Measurements from ENCODE around the gene PTPRE.
A peak's percentile ranks its signal among the peaks of the same experiment; 100 is the strongest.

The PTPRE gene

DNA sequence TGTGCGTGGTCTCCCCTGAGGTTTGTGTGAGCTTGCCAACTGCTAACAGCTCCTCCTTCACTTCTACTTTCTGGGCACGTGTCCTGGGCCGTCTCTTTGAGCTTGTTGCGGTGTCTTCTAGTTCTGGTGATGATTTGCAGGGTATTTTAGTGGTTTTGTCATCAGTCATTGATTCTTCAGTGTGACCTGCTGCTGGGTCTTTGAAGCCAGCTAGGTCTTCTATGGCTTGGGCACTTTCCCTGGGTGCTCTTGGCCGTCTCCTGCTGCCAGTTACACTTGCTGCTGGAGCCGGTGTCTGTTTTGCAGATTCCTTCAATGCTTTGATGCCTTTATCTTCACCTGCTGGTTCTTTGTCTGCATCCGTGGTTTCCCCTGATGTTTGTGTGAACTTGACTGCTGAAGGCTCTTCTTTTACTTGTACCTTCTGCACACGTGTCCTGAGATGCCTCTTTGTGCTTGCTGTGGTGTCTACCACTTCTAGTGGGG, 196.4 kb downstream of the PTPRE start:
- no peak for DNase-seq

DNA sequence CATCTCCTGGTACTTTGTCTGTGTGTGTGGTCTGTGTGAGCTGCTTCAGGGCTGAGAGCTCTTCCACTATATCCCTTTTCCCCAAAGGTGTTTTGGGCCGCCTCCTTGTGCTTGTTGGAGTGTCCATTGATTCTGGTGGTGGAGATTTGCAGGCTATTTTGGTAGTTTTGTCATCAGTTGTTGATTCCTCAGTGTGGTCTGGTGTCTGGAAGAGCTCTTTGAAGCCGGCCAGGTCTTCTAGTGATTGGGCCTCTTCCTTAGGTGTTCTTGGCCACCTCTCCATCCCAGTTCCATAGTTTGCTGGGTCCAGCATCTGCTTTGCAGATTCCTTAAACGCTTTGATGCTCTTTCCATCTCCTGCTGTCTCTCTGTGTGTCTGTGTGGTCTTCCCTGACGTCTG, 198.5 kb downstream of the PTPRE start:
- DNase-seq, result no peak

DNA sequence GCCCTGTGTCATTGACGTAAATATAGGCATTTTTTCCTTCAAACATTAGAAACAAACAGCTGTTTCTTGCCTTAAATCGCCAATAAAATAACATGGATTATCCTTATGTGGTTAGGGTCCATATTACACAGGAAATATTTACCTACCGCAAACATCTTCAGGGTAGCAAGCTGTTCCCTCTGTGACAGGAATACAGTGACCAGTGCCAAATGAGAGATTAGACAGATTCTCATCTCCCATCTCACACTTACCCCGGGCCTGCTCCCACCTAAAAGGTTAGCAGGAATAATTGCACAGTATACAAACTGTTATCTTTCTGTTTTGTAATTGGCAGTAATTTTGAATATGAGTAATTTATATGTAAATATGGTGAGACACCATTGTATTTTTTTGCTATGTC, 202.8 kb downstream of the PTPRE start:
- no peak for DNase-seq

DNA sequence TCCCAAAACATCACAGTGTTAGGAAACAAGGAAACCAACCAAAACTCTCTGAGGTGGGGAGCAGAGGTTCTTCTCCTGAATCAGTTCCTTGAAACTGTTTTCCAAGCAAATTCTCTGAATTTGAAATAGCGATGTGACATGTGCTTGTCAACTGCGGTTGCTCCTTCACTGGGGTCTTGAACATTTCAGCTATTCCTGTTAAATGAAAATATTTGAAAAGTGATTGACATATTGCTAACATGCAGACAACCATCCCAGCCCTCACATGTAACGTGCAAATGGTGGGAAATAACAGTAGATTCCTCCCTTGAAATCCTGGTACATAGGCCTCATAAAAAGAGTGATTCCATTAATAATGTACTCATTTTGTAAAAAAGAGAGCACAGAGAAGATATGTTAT, 203.4 kb downstream of the PTPRE start:
- no peak for DNase-seq

DNA sequence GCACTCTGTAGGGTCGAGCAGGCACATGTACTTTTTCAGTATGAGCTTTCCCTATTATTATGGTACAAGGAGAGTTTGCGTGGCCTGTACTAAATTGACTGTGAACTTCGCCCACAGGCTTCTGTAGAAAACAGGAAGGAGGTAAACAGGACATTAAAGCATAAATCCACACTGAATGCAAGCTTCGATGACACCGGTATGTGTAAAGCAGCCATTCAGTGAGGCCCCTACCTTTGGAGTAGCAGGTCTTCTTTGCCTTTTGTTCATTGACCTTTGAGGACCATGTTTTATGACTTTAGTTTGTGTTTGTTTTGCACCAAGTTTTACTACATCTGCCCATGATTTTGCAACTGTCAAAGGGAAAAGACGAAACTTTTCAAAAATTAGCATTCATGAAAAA, 204.8 kb downstream of the PTPRE start:
- no peak for DNase-seq

DNA sequence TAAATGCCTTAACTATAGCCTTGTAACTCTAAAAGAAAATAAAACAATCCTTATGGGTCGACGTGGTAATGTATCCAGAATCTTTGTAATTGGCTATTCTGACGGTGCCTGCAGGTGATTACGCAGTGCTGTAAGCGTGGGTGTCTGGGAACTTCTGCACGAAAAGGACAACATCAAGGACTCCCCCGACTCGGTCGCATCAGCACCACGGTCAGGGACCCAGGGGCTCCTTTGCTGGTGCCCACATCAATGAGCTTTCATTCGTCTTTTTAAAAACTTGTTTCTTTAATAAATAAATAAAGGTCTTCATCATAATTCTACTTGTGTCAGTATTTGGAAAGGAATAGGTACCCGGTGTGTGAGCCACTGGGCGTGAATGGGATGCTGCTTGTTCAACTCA, 206.1 kb downstream of the PTPRE start:
- DNase-seq, result no peak

DNA sequence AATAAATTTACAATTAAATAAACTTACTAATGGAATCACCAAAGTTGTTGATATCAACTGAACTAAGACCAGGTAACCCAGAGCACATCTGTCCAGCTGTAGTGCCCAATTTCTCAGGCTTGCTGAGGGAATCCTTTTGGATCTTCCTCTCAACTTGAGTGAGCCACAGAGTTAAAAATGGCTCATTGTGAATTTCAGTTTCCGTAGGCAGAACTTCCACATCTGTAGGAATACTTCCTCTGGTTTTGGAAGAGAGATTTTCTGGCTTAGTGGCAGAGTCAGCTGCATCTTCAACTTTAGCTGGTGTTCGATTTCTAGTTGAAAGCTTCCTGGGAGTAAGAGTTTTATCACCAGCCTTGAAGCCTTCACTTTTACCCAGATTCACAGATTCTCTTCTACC, 208.0 kb downstream of the PTPRE start:
- no peak for DNase-seq

DNA sequence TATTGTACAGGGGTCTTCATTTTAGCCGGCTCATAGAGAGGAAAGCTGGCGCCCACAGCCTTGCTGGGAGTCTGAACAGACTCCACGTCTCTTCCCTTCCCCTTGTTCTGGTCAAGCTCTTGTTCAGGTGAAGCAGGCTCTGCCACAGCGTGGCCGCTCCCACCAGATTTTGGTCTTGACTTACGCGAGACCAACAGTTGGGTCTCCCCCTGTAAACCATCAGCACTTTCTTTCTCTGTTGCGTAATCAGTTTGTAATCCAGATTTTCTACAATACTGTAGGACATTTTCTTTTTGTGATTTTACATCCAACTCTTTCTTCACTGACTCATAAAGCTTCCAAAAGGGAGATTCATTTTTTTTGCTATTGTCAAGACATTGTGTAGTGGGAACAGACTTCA, 208.5 kb downstream of the PTPRE start:
- DNase-seq, result no peak

DNA sequence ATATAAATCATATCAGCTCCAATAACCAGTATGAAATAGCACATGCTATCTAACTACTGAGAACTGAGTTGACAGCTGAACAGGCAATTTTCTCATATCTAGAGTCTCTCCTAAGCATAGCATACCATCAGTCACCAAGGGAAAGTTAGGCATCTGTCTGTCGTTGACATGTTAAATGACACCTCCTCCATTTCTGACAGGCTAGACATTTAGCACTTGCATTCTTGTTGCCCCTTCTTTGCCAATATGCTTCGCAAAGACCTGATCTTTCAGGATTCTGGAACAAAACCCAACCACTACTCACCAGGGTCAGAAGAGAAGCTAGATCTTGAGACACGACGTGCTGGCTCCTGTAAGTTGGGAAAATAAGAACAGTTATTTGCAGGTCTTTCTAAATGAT, 209.3 kb downstream of the PTPRE start:
- DNase-seq, result no peak

DNA sequence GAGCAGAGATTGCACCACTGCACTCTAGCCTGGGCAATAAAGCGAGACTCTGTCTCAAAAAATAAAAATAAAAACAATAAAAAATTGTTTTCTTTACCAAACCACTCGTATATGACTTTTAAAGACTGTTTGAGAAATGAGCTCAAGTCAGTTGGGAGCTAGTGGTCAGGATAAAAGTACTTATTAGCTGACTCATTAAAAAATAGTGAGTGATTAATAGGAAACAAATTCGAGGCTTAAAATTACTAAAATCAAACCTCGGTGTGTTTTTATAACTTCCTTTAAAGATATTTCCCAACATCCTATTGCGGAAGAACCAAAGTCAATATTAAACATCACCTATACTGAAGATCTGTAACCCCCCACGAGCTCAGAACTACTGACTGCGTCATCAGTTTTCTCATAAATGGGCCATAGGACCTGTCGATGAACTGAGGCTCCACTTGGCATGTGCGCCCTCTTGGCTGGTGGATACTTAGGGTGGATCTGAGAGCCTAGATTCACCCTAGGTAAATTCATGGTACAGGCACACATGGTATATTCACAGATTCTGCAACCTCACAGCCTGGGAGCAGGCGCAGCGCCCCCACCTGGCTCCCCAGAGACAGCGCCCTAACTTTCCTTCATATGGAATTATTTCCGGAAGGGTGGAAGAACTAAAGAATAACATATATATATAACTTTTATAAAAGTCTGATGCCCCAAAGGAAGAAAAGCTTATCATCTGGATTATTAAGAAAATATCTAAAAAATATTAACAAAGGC, 210.1 kb downstream of the PTPRE start:
- no peak for DNase-seq

DNA sequence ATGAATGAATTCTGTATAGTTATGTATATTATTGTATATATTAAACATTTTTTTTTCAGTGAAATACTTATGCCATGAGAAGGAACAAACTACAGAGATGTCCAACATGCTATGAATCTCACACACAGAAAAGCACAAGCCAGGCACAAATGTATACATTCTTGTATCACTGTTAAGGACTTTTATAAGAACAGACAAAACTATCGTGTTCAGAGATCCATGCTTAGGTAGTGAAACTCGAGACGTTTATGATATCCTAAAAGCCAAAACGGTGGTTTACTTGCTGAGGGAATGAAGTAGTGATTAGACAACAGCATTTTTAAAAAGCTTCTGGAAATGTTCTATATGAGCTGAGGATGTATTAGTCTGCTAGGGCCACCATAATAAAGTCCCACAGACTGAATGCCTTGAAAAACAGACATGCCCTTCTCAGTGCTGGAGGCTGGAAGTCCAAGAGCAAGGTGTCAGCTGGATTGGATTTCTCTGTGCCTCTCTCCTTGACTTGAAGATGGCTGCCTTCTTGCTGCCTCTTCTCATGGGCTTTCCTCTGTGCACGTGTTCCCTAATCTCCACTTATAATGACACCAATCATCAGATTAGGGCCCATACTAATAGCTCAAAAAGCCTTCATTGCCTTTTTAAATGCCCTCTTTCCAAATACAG, 215.0 kb downstream of the PTPRE start:
- DNase-seq, result no peak

DNA sequence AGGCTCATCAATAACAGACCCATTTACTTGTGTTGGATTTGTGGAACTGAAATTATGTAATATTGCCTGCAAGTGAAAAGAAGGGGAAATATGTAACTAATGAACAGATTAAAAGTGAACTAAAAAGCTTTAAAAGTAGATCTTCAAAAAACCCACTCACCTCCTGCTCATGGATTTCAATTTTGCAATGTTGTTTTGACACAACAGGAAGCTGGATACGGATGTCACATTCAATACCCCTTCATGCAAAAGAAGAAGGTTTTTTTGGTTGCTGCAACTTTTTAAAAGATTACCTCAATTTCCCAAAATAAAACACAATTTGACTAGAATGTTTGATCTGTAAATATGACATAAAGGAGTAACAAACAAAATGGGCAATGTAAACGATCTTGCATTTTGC, 216.0 kb downstream of the PTPRE start:
- DNase-seq, result no peak

DNA sequence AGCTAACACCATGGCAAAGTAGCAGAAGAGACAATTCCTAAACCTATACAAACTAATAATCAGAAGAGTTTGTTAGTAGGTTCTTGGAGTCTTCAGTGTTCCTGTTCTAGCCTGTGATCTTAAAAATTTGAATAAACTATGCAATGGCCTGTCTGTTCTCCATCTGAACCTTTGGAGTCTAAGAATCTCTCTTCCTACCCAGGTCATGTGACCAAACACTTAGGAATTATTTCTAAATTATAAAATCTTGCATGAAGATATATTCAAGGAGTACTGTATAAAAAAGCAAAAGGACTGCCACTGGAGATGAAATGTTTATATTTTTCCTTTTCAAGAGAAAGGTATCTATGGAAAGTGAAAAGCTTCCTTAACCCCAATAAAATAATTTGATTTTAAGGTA, 216.9 kb downstream of the PTPRE start:
- no peak for DNase-seq

DNA sequence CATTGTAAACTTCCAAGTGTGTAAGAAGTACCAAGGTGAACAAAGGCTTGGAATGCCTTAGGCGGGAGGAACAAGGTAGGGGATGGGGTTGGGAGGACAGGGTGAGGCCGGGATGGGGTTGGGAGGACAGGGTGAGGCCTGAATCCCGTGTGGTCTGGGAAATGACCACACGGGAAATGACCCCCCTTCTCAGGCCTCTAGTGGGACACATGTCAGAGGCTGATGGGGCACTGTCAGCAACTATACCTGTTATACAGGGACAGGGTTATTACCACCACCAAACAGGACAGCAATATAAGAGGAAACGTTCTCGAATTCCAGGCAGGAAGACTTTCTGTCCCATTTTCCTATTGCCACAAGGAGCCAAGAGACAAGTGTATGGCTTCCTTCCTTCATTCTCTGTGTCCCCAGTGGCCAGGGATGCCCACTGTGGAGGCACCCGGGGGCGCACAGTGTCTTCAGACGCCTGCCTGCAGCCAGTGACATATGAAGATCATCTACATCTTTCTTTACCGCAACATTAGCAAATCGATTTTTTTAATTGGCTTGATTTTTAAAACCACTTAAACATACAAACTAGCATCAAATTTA, 218.0 kb downstream of the PTPRE start:
- DNase-seq, result peak in 1 of 3 experiments; percentile 25

DNA sequence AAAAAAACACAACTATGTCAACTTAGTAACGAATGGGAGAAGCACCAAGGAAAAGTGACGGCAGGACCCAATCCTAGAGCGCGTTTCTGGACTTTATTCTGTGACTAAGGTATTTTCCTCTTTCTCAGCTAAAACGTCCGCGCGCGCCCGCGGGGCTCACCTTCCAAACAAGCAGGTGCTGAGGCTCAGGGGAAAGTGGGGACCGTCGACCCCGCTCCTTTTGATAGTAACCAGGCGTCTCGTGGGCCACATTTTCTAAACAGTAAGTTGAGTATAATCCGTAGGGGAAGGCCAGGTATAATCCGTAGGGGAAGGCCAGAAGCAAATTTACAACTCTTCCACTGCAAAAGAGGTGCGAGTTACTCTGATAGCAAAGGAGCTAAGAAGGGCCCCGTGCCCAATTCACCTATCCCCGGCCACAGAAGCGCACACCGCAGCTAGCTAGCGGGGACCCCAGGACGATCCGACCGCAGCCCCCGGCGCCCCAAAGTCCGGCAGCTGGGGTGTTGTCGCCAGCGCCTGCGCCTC, 218.6 kb downstream of the PTPRE start:
- peak in 1 of 3 experiments; percentile 39 for DNase-seq

DNA sequence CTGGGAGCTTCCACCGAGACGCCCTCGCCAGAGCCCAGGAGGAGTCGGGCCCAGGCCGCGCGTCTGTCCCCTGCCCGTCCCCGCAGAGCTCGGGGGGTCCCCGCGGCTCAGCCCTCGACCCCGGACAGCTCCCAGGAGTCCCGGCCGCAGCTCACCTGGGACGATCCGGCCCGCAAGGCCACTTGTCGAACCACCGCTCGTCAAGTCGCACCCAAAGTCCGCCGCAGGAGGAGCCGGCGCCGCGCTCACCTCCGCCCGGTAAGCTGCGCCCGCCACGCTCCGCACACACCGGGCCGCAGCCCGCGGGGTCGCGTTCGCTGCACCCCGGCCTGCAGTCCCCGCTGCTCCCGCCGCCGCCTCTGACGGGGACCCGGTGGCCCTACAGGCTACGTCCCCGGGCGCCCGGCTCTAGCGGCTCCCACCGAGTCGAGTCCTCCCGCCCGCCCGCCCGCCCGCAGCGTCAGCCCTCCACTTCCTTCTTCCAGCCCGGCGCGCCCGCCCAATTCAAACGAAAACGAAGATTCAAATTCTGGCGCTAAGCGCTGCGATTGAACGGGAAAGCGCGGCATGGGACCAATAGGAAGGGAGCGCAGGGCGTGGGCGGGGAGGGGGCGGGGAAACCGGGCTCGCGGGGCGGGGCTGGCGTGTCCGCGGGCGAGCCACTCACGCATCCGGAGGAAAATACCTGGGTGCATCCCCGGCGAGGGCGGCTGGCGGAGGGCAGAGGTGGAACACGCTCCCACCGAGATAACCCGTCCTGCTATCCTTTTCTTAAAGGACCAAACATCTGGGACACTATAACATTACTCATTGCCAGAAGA, 219.3 kb downstream of the PTPRE start, which contains the start of gene MKI67:
Gene MKI67 (minus strand): TSS at position 480 of the 821 bp plus-strand sequence. CDS start 756 bp downstream, outside the sequence.
- peak; percentile 83 to 93 (median 90) for DNase-seq

DNA sequence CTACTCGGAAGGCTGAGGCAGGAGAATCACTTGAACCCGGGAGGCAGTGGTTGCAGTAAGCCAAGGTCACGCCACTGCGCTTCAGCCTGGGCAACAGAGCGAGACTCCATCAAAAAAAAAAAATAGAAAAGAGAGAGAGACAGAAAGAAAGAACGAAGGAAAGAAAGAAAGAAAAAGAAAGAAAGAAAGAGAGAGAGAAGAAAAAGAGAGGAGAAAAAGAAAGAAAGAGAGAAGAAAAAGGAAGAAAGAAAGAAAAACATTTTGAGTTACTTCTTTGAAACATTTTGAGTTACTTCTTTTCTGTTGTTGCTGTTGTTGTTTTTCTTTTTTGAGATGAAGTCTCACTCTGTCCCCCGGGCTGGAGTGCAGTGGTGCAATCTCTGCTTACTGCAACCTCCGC, 221.7 kb downstream of the PTPRE start:
- no peak for DNase-seq

DNA sequence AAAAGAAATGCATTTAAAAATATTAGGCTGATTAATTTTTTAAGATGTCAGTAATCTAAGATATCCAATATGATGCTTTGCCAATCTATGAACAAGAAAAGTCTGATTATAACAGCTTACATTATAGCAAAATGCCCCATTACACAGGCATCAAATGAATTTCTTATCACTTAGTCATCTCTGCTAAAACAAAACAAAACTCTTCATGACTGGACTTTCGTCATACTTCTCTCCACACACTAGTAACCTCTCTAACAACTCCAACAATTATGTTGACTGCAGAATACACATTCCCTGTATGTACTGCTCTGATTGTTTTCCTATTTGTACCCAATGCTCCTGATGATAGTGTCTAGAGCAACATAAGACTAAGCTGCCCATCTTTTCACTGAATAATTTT, 223.1 kb downstream of the PTPRE start:
- no peak for DNase-seq

All from NCI-H1417 (cell line).